Right lobe of liver (tissue), 4 donors: ENCODE data around the gene RHEX.

Source experiments
- CTCF ChIP-seq, 4 donors: fragments of 200-600 bp in 3 of 4; fragments of 450-650 bp in 1 of 4; IDR thresholded peaks; one replicate each; pipeline versions ENCODE4 v1.5.1 to v1.8.0; 2016 to 2022; ENCODE audit warnings: antibody characterized with exemption in 4 of 4, mild to moderate bottlenecking in 2 of 4
- POLR2A ChIP-seq: fragments of 450-650 bp; IDR thresholded peaks from one replicate; pipeline ENCODE4 v1.6.1; 2017; ENCODE audit warnings: antibody characterized with exemption, mild to moderate bottlenecking
- donor health status: DM: no; HTN: no; CAD: no.
- donor health status: DM: no; HTN: no; CAD: no.
- donor health status: DM: no; HTN: yes; CAD: no.

- TF ChIP-seq CTCF (IDR thresholded peaks at IDR 0.05) (no peak), POLR2A (no peak)
Observed at GRCh38 chr1:206062464-206062863, 9.5 kb downstream of the RHEX start.
